Prostate gland (tissue), 2 donors: ENCODE data around the gene BEX4. TPM values are rescaled to one million over a fixed set of nuclear protein-coding genes. Genes with fewer than 3 reads are reported as not detected.
"Not testable (repeated sequence)": the region's sequence is repeated elsewhere in the genome, so short reads cannot be mapped to it uniquely, and the experiment has no call there.

Experiments
- DNase-seq: peaks from one replicate; pipeline ENCODE4 v3.0.0-alpha.2; 2019; ENCODE audit warnings: low spot score
- H3K27ac ChIP-seq, 2 donors: fragments of 200-600 bp; sonication (generic); 2 replicates each; pipeline ENCODE4 v1.5.1; 2017 to 2019
- H3K27me3 ChIP-seq: fragments of 200-600 bp; sonication (generic); replicated peaks from 2 replicates; pipeline ENCODE4 v1.5.1; 2019; ENCODE audit not compliant: insufficient read depth
- H3K36me3 ChIP-seq, 2 donors: fragments of 200-600 bp; sonication (generic); 1 replicate in 1 of 2; 2 replicates in 1 of 2; pipeline versions ENCODE4 v1.5.1 to v1.8.1; 2017 to 2019
- H3K4me1 ChIP-seq: fragments of 200-600 bp; sonication (generic); replicated peaks from 2 replicates; pipeline ENCODE4 v1.5.1; 2019
- H3K4me3 ChIP-seq, 2 donors: fragments of 200-600 bp; sonication (generic); 2 replicates each; pipeline ENCODE4 v1.5.1; 2017 to 2019
- H3K9me3 ChIP-seq: fragments of 200-600 bp; sonication (generic); 2 replicates; pipeline ENCODE4 v1.5.1; 2017
- CTCF ChIP-seq, 4 experiments: fragments of 200-600 bp in 2 of 4; fragments of 450-650 bp in 2 of 4; sonication (generic) in 2 of 4; IDR thresholded peaks; 1 replicate in 3 of 4; 2 replicates in 1 of 4; pipeline ENCODE4 v1.5.1; 2016 to 2019; ENCODE audit warnings: antibody characterized with exemption in 4 of 4, mild to moderate bottlenecking in 2 of 4, moderate library complexity in 2 of 4
- POLR2A ChIP-seq: fragments of 450-650 bp; IDR thresholded peaks from one replicate; pipeline ENCODE4 v1.6.1; 2016; ENCODE audit warnings: antibody characterized with exemption, mild to moderate bottlenecking
- POLR2AphosphoS5 ChIP-seq: sonication (generic); formaldehyde crosslinking; IDR thresholded peaks from one replicate; pipeline ENCODE4 v1.6.1; 2017; ENCODE audit warnings: antibody characterized with exemption
- WGBS: methylation state at CpG from one replicate; pipeline ENCODE4 v1.1.5; 2018; 5-methylcytosine and 5-hydroxymethylcytosine counted together
- intact Hi-C: fragments of 100-400 bp; cut with DNase I; formaldehyde crosslinking; loops from one replicate; pipeline ENCODE4 v1.14.2; 2022
- total RNA-seq, 2 donors: library from RNA; depleted of rRNA; stranded (reverse); fragments of >200 nt; gene quantifications; one replicate each; pipeline ENCODE4 v1.1.0, GENCODE V29; 2016

Gene BEX4
- total RNA-seq = 100 to 1,000 TPM in 1 of 2 donors, 10 to 100 TPM in 1; 60.6 to 116 TPM

- Histone ChIP-seq H3K36me3 (no peaks in the 10 kb centered on the region), H3K4me3 (peak within 1 kb of the TSS; percentile 66 to 73), H3K27me3 (no peaks in the 10 kb centered on the region), H3K9me3 (no peaks in the 10 kb centered on the region), H3K4me1 (no peaks in the 10 kb centered on the region), H3K27ac (peak within 1 kb of the TSS; percentile 85 to 87)
- 0% methylated on average over 24 of the region's 45 CpGs for WGBS
- intact Hi-C loops = loop anchor here (5.0 to 10.0 kb wide), 3 partner anchors 37 to 252 kb away; partner anchors contain the start of gene TCEAL7
- TF ChIP-seq CTCF (IDR thresholded peaks at IDR 0.05) = no peak
- TF ChIP-seq POLR2AphosphoS5 = peak; percentile 94
- peak; percentile 90 for TF ChIP-seq POLR2A
- DNase-seq = peak; percentile 82
Measured at GRCh38 chrX:103214870-103215424, at the start of gene BEX4. Gene BEX4 (plus strand): TSS chrX:103215108. CDS start chrX:103216154, 1,046 bp downstream.

- TF ChIP-seq POLR2AphosphoS5 = no peak
- TF ChIP-seq CTCF (IDR thresholded peaks at IDR 0.05) = no peak
- no peak for TF ChIP-seq POLR2A
- H3K27me3 ChIP-seq = no peaks in the 10 kb centered on the region
- H3K4me3 ChIP-seq = no peak overlapping the region
- no peak for DNase-seq
- H3K36me3 ChIP-seq = no peaks in the 10 kb centered on the region
- no peaks in the 10 kb centered on the region for H3K9me3 ChIP-seq
- H3K4me1 ChIP-seq = no peaks in the 10 kb centered on the region
- H3K27ac ChIP-seq = no peak overlapping the region
- intact Hi-C loops = no loop called here
- WGBS = 80% methylated on average over 3 of the region's 3 CpGs
Measured at GRCh38 chrX:103170216-103170615, 44.7 kb upstream of the BEX4 start.

- Histone ChIP-seq H3K36me3 (no peaks in the 10 kb centered on the region), H3K4me1 (no peaks in the 10 kb centered on the region), H3K4me3 (no peak overlapping the region), H3K27me3 (no peaks in the 10 kb centered on the region), H3K9me3 (no peaks in the 10 kb centered on the region), H3K27ac (no peak overlapping the region)
- intact Hi-C loops = no loop called here
- WGBS = 69% methylated on average over 2 of the region's 2 CpGs
- DNase-seq = no peak
- TF ChIP-seq POLR2AphosphoS5 (no peak), CTCF (IDR thresholded peaks at IDR 0.05) (no peak), POLR2A (no peak)
Measured at GRCh38 chrX:103171353-103171752, 43.6 kb upstream of the BEX4 start.

- H3K4me1 ChIP-seq, DNase-seq, H3K27ac ChIP-seq, H3K36me3 ChIP-seq, H3K9me3 ChIP-seq, H3K4me3 ChIP-seq, H3K27me3 ChIP-seq: not testable (repeated sequence)
- WGBS = 94% methylated on average over 2 of the region's 2 CpGs
- intact Hi-C loops = loop anchor here (5.0 kb wide), 1 partner anchor 223 kb away; no protein-coding TSS in a partner anchor
Measured at GRCh38 chrX:103175256-103175655, 39.7 kb upstream of the BEX4 start.

- 15% methylated on average over 11 of the region's 11 CpGs for WGBS
- intact Hi-C loops = loop anchor here (5.0 kb wide), 1 partner anchor 224 kb away; no protein-coding TSS in a partner anchor
- H3K9me3 ChIP-seq = no peaks in the 10 kb centered on the region
- H3K4me3 ChIP-seq = no peak overlapping the region
- DNase-seq = peak; percentile 21
- TF ChIP-seq POLR2A = no peak
- peak in 3 of 4 experiments; percentile 37 to 61 (median 59) for TF ChIP-seq CTCF (IDR thresholded peaks at IDR 0.05)
- no peaks in the 10 kb centered on the region for H3K4me1 ChIP-seq
- no peaks in the 10 kb centered on the region for H3K27me3 ChIP-seq
- H3K27ac ChIP-seq = no peak overlapping the region
- H3K36me3 ChIP-seq = no peaks in the 10 kb centered on the region
Measured at GRCh38 chrX:103175944-103176753, 38.8 kb upstream of the BEX4 start.
